GM21447 (cell line): ENCODE data around the gene MYOZ2.

Experiments used
- ATAC-seq: cut with Tn5 transposase; IDR thresholded peaks from one replicate; pipeline ENCODE4 v1.9.1; 2021; ENCODE audit not compliant: unreplicated experiment

MYOZ2 gene

DNA sequence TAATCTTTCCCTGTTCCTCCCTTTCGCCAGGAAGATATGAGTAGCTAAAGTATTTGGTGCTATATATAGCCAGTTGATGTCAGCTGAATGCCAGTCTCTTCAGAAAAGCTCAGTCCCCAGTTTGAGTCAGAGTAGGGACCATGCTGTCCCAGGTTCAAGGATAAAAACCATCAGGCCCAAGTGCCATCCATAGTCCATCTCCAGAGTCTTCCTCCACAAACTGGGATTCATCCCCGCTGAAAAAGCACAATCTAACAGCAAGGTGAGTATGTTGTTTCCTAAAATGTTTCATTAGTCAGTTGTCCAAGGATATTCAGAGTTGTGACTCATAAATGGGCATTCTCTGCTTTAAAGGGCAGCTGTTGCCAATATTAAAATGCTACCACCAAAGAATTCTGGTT is at the start of gene MYOZ2:
Gene MYOZ2 (plus strand): TSS at position 112 of the 401 bp plus-strand sequence. CDS start 694 bp downstream, outside the sequence.
- ATAC-seq: no peak

DNA sequence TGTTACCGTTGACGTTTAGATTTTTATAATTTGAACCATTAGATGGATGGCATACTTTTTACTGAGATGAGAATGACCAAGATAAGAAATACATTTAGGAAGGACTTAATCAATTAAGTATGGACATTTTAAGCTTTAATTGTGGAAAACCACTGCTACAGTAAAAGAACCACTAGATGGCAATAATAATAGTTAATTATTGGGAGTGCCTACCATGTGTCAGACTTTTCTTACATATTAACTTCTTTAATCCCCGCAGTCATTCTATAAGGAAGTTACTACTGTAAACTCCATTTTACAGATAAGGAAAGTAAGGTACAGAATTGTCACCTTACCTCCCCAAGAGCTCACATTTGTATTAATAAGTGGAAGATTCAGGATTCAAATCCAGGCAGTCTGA is 48.5 kb upstream of the MYOZ2 start:
- ATAC-seq: no peak

- no peak for ATAC-seq
Observed at GRCh38 chr4:119087656-119088055, 48.0 kb upstream of the MYOZ2 start.

DNA sequence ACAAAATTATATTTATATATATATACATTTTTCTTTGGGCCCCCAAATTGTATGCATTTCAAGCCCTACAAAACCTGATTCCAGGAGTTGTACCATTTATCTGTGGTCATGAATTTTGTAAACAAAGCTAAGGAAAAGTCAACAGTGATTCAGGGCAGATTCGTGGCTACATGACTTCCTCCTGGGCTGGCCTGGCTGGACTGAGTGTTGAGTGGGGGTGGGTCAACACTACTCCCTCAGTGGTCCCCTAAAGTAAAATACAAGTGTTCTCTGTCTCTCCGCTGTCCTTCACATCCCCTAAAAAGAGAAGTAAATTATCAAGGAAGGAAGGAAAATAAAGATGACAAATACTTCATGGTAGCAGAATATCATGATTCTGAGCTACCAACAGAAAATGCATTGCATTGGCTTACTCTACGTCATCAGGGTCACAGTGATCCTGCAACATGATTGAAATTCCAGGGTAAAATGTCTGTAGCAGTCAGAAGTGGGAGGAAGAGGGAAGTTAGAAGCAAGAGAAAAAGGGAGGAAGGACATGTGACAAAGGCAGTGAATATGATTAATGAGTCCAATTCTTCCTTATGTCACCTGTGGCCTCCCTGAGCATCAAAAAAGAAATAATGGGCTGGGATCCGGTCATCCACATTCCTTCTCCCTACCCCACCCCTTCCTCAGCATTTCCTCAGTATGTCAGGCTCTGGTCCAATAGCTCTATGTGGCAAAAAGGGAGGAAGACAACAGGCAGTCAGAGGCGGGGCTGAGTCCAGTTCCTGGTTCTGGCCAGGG is 42.4 kb upstream of the MYOZ2 start:
- ATAC-seq: no peak

DNA sequence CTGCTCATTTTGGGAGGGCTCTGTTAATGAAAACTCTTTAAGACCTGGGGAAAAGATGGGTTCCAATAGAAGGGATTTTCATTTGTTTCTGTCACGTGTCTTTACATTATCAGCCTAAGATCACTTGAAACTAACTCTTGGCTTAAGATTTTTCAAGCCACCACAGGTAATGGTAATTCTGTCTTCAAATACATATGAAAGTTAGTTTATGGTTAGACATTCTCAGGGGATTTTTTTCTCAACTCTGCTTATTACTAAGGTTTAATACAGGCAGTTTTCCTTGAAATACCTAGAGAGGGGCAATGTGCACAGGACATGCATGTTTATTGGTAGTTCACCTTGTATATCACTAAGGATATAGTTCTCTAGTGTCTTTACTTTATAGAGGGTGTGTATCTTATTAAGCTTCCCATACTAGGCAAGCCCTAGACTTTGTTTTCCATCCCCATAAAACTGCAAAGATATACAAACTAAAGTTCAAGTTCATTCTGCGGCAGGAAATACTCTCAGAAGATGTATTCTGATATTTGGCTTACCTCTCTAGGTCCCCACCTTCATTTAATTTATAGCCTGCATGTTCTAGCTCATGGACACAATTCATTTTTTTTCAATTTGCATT is 38.2 kb upstream of the MYOZ2 start:
- ATAC-seq: no peak

- ATAC-seq: no peak
Observed at GRCh38 chr4:119098306-119098705, 37.3 kb upstream of the MYOZ2 start.

- no peak for ATAC-seq
Observed at GRCh38 chr4:119099227-119099810, 36.3 kb upstream of the MYOZ2 start.

GRCh38 chr4:119100655-119101054 is 35.0 kb upstream of the MYOZ2 start:
- ATAC-seq: no peak

GRCh38 chr4:119103263-119103662 is 32.4 kb upstream of the MYOZ2 start:
- ATAC-seq: no peak

DNA sequence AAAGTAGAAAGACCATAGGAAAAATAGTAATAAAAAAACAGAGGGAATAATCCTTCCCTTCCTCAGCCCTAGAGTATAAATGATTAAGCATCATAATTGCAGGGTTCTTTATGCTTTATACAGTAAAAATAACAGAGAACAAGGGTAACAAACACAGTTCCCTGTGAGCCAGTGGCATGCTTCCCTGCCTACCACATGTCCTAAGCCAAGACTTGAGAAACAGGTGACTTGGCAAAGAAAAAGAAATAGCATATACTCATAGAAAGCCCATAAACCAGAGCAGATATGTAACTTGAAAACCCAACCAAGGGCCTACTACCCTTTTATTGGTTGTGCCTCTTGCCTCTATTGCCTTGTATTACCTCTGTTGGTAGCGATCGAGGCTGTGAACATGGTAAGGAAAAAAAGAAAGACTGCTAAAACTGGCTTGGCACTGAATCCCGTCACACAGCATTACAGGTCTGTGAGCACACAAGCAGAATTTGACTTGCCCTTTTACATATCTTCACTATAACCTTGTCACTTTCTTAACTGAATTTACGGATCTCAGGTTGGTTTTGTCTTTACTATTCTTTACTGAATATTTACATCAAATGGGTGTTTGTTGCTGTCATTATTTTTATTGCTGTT is 30.9 kb upstream of the MYOZ2 start:
- ATAC-seq: no peak

GRCh38 chr4:119105605-119106004 is 30.0 kb upstream of the MYOZ2 start:
- no peak for ATAC-seq

GRCh38 chr4:119106036-119107000 is 29.3 kb upstream of the MYOZ2 start:
- no peak for ATAC-seq

DNA sequence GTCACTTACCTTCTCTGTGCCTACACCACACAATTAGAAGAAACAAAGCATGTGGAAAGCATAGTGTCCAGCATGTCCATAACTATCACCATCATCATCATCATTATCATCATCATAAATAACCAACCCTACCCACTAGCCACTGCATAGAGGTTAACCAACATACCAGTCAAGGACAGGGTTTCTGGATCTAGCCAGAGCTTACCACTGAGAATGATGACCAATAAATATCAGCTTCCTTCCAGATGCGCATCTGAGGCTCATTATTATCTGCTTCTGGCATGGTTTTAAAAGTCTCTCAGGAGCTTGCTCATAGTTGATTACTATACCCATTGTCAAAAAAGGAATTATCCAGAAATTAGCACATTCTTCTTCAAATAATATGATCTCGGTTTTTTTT is 25.5 kb upstream of the MYOZ2 start:
- no peak for ATAC-seq

- no peak for ATAC-seq
Observed at GRCh38 chr4:119111296-119111695, 24.3 kb upstream of the MYOZ2 start.

DNA sequence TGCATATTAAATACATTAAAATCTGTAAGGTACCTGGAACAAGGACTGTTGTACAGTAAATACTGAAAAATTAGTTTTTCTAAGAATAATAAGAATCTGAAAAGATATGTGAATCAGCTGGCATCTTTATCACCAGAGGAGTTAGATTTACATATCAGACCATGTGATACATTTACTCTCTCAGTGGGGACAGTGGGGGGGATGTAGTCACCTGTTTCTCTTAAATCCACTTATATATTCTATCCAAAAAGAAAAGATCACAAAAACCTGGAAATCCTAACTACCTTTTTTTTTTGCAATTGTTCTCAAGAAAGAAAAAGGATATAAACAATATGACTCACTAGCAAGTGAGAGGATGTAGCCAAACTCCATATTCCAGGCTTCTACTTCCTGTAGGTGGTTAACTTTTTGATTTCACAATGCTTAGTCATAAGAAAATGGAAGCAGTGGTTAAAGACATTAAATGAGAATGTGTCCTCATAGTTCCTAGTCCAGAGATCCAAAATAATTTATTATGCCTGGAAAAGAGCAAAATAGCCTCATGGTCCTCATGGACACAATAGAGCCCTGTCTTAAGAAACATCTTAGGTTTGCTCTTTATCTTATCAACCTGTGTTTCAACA is 22.5 kb upstream of the MYOZ2 start:
- no peak for ATAC-seq

GRCh38 chr4:119116021-119116420 is 19.6 kb upstream of the MYOZ2 start:
- ATAC-seq: no peak

DNA sequence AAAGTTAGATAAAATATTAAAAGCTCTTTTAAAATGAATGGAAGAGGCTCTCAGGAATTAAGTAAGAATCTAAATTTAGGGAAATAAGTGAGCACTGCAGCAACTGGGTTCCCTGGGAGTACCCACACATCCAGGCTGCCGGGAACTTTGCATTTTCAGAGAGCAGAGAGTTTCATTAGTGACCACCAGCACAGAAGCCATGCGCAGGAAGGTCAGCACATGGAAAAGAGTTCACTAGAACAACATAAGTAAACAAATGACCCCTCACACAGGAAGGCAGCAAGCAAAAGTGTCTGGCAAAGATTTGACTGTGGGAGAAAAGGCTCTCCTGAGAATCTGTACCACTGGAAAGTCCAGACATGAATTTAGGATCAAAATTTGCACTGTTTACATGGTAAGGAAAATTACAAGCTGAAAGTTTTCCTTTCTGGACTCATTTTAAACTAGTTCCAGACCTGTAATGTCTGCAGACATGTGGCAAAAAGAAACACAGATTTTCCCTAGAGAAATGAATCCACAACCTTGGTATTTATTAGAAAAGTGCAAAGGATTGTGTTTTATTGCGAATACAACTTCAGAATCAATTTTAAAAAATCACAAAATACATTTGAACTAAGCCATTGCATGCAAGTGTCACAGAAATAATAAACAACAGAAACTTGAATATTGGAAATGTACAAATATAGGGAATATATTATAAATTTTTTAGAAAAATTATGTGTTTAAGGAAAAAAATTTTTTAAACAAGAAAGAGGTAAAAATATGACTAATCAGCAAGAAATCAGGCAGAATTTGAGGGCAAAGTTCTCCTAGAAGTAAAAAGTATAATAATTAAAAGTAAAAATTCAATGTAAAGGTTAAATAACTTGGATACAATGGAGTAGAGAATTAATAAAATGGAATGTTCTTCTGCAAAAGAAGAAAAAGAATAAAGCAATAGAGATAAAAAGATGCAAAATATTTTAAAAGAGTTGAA is 18.4 kb upstream of the MYOZ2 start:
- no peak for ATAC-seq

DNA sequence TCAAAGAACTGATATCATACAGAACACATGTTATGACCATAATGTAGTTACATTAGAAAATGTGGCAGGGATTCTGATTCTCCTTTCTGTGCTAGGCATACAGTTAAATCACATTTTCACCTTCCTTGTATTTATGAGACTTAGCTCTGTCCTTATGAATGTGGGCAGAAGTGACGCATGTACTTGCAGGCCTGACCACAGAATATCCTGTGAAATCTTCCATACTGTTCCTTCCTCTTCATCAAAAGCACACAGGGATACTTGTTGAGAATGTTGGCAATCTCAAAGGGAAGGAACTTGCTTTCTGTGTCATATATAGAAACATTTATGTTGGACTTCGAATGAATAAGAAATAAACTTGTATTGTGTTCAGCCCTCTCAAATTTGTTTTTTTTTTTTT is 17.2 kb upstream of the MYOZ2 start:
- ATAC-seq: no peak

GRCh38 chr4:119124352-119124751 is 11.3 kb upstream of the MYOZ2 start:
- no peak for ATAC-seq
